Measurements from ENCODE around the gene DLG2. TPM values are rescaled to one million over a fixed set of nuclear protein-coding genes. Genes with fewer than 3 reads are reported as not detected.

DLG2 gene
- total and polyA plus RNA-seq, 2 of the 4 experiments (the other 2 are of a cell fraction) = 0.31 to 0.36 TPM

DNA sequence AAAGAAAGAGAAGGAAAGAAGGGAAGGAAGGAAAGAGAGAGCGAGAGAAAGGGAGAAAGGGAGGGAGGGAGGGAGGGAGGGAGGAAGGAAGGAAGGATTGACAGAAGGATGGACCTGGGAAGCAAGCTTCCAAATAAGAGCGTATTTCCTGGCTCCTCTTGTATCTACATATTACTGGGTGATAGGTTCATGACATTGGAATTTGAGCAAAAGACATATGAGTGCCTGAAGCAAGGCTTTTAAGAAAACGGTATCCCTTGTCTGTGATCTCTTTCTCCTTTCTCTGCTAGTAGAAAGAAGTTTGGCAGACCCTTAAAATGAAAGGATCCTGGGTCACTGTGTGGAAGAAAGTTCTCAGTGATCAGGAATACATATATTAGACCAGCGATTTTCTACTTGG, 1408.8 kb downstream of the DLG2 start:
- in situ Hi-C loops (cut with MboI; ENCODE audit: low sequenced_read_pairs) = no loop called here
- Histone ChIP-seq H3K18ac (ENCODE audit: low read depth, low read length) (no peak overlapping the region), H3K36me3 (ENCODE audit: control insufficient read depth, insufficient read depth, low read length) (no peaks in the 10 kb centered on the region), H2BK5ac (ENCODE audit: low read depth, low read length, poor library complexity, severe bottlenecking) (no peak overlapping the region), H3K9me1 (ENCODE audit: insufficient read depth, low read length) (no peaks in the 10 kb centered on the region), H2AFZ (replicated peaks; ENCODE audit: low read length, poor library complexity) (no peak overlapping the region), H2BK120ac (ENCODE audit: low read depth, low read length) (no peak overlapping the region), H3K79me1 (ENCODE audit: low read depth in 1 of 2, low read length in 2 of 2) (no peaks in the 10 kb centered on the region), H4K91ac (ENCODE audit: insufficient read depth, low read depth, low read length) (no peak overlapping the region), H3K56ac (ENCODE audit: extremely low read depth, insufficient read depth, low read length) (no peak overlapping the region), H3K4me3 (ENCODE audit: insufficient read depth, low read depth, low read length) (no peak overlapping the region), H3K4me1 (ENCODE audit: control insufficient read depth, insufficient read depth, low read length) (no peaks in the 10 kb centered on the region), H2BK20ac (ENCODE audit: low read depth, low read length) (no peak overlapping the region), H3K27me3 (ENCODE audit: control insufficient read depth, insufficient read depth, low read length) (no peaks in the 10 kb centered on the region), H4K20me1 (ENCODE audit: insufficient read depth, low read length) (no peaks in the 10 kb centered on the region), H3K27ac (ENCODE audit: insufficient read depth, low read length) (no peak overlapping the region), H3K14ac (replicated peaks; ENCODE audit: low read depth, low read length) (no peak overlapping the region), H3K9ac (ENCODE audit: low read depth, low read length) (no peak overlapping the region), H3K4me2 (ENCODE audit: low read depth, low read length) (no peak overlapping the region), H3K9me3 (ENCODE audit: control insufficient read depth, insufficient read depth, low read length) (no peaks in the 10 kb centered on the region), H4K8ac (ENCODE audit: low read depth in 2 of 2, low read length in 2 of 2) (no peak overlapping the region), H2AK9ac (replicated peaks; ENCODE audit: low read depth, low read length, poor library complexity) (no peak overlapping the region), H3K4ac (ENCODE audit: low read depth, low read length) (no peak overlapping the region), H2BK15ac (ENCODE audit: low read depth, low read length) (no peak overlapping the region), H2AK5ac (ENCODE audit: low read depth, low read length) (no peak overlapping the region), H3K23ac (ENCODE audit: low read depth, low read length) (no peak overlapping the region), H4K5ac (ENCODE audit: low read depth, low read length) (no peak overlapping the region)
- no peak for DNase-seq
- no peak for ATAC-seq (ENCODE audit: low read depth)
- dilution Hi-C loops (cut with HindIII; ENCODE audit: low sequenced_read_pairs, unreplicated experiment) = no loop called here
- WGBS, 2 experiments (ENCODE audit: extremely low coverage in 2 of 2, insufficient read length in 1 of 2) = no CpG with 5 or more reads among the region's 4 CpGs
- intact Hi-C loops (cut with micrococcal nuclease) = no loop called here
- ChIA-PET CTCF (no interaction called here), POLR2A (ENCODE audit: unreplicated experiment) (no interaction called here)
- no TSS peak for BruUV-seq (replicated peaks)
- TF ChIP-seq RAD21 (IDR thresholded peaks at IDR 0.05; ENCODE audit: low read length) = no peak

All from IMR-90 (cell line).